B cell (primary cell): Measurements from ENCODE around the gene RAB12. TPM values are rescaled to one million over a fixed set of nuclear protein-coding genes. Genes with fewer than 3 reads are reported as not detected.

Experiments
- ATAC-seq: fragments of 200-7000 bp; cut with Tn5 transposase; one replicate; pipeline ENCODE4 v1.10.0; 2021; ENCODE audit warnings: low read depth, mild to moderate bottlenecking, moderate number of reproducible peaks, moderate library complexity
- CTCF ChIA-PET: fragments of 350-600 bp; sonication (Branson Sonifier 250); formaldehyde crosslinking; loops from one replicate; lab custom pipeline; 2021; ENCODE audit warnings: antibody characterized with exemption, inconsistent platforms; lab: Charles Lee
- POLR2A ChIA-PET: fragments of 350-600 bp; sonication (Branson Sonifier 250); formaldehyde crosslinking; loops from one replicate; lab custom pipeline; 2021; ENCODE audit warnings: antibody characterized with exemption; lab: Charles Lee
- DNase-seq: peaks from one replicate; pipeline ENCODE4 v3.0.0; 2013
- H2AFZ ChIP-seq: 2 replicates; pipeline ENCODE4 v1.6.1; 2012; ENCODE audit warnings: mild to moderate bottlenecking, low read depth, low read length; ENCODE audit not compliant: insufficient read depth, poor library complexity, severe bottlenecking
- H3K27ac ChIP-seq, 2 donors: 1 replicate in 1 of 2; 2 replicates in 1 of 2; pipeline ENCODE4 v1.5.1; 2012 to 2013; ENCODE audit warnings: low read length in 2 of 2, mild to moderate bottlenecking in 2 of 2, moderate library complexity in 1 of 2
- H3K27me3 ChIP-seq, 4 experiments: fragments of 200-600 bp in 1 of 4; sonication (generic) in 1 of 4; replicated peaks in 1 of 4; 1 replicate in 2 of 4; 2 replicates in 2 of 4; pipeline versions ENCODE4 v1.6.1 to v1.7.0; 2013 to 2016; ENCODE audit warnings: low read length in 3 of 4, mild to moderate bottlenecking in 2 of 4, mixed read lengths in 1 of 4, moderate library complexity in 1 of 4; ENCODE audit not compliant: insufficient read depth in 4 of 4, control insufficient read depth in 3 of 4; ENCODE audit errors: control extremely low read depth in 1 of 4
- H3K36me3 ChIP-seq, 2 experiments: replicated peaks in 1 of 2; 1 replicate in 1 of 2; 2 replicates in 1 of 2; pipeline versions ENCODE4 v1.6.1 to v1.7.1; 2013; ENCODE audit warnings: low read length in 1 of 2; ENCODE audit not compliant: insufficient read depth in 2 of 2, control insufficient read depth in 1 of 2; ENCODE audit errors: control extremely low read depth in 1 of 2, extremely low read depth in 1 of 2
- H3K4me1 ChIP-seq, 2 donors: fragments of 200-600 bp in 1 of 2; sonication (generic) in 1 of 2; 1 replicate in 1 of 2; 2 replicates in 1 of 2; pipeline versions ENCODE4 v1.5.1 to v1.6.1; 2013 to 2017; ENCODE audit warnings: low read length in 2 of 2; ENCODE audit not compliant: control insufficient read depth in 2 of 2, insufficient read depth in 2 of 2
- H3K4me2 ChIP-seq: replicated peaks from 2 replicates; pipeline ENCODE3; 2012; ENCODE audit warnings: mild to moderate bottlenecking, low read depth, low read length; ENCODE audit not compliant: poor library complexity, severe bottlenecking
- H3K4me3 ChIP-seq, 5 experiments: fragments of 200-600 bp in 1 of 5; sonication (generic) in 1 of 5; 1 replicate in 3 of 5; 2 replicates in 2 of 5; pipeline versions ENCODE4 v1.5.1 to v1.7.0; 2011 to 2016; ENCODE audit warnings: low read length in 4 of 5, mild to moderate bottlenecking in 4 of 5, low read depth in 2 of 5, control low read depth in 1 of 5, moderate library complexity in 1 of 5; ENCODE audit not compliant: insufficient read depth in 1 of 5; ENCODE audit errors: control extremely low read depth in 1 of 5, extremely low read depth in 1 of 5
- H3K79me2 ChIP-seq: fragments of 200-600 bp; sonication (generic); one replicate; pipeline ENCODE4 v1.6.0; 2016; ENCODE audit warnings: low read length; ENCODE audit not compliant: control insufficient read depth, insufficient read depth
- H3K9ac ChIP-seq: fragments of 200-600 bp; sonication (generic); 2 replicates; pipeline ENCODE4 v1.6.1; 2017; ENCODE audit warnings: mild to moderate bottlenecking, low read length, moderate library complexity
- H3K9me3 ChIP-seq, 3 donors: one replicate each; pipeline versions ENCODE4 v1.6.1 to v1.7.1; 2013; ENCODE audit warnings: low read length in 2 of 3; ENCODE audit not compliant: control insufficient read depth in 2 of 3, insufficient read depth in 1 of 3; ENCODE audit errors: control extremely low read depth in 1 of 3
- H4K20me1 ChIP-seq: 2 replicates; pipeline ENCODE4 v1.6.0; 2012; ENCODE audit warnings: mild to moderate bottlenecking, low read length; ENCODE audit not compliant: insufficient read depth, control insufficient read depth, poor library complexity, severe bottlenecking
- H3K27ac Mint-ChIP-seq: one replicate; pipeline ENCODE4 v1.8.0; 2021; ENCODE audit warnings: mixed read lengths
- H3K27me3 Mint-ChIP-seq: one replicate; pipeline ENCODE4 v1.8.0; 2021; ENCODE audit warnings: mixed read lengths
- H3K4me1 Mint-ChIP-seq: one replicate; pipeline ENCODE4 v1.8.0; 2021; ENCODE audit warnings: mixed read lengths
- H3K4me3 Mint-ChIP-seq: one replicate; pipeline ENCODE4 v1.8.0; 2021; ENCODE audit warnings: mixed read lengths
- H3K9me3 Mint-ChIP-seq: one replicate; pipeline ENCODE4 v1.8.0; 2022; ENCODE audit warnings: mixed read lengths; ENCODE audit not compliant: insufficient read depth
- EZH2 ChIP-seq: IDR thresholded peaks from 2 replicates; pipeline ENCODE4 v1.6.1; 2012; ENCODE audit warnings: borderline replicate concordance, low read depth, mild to moderate bottlenecking, moderate library complexity, low read length; ENCODE audit not compliant: insufficient read depth, poor library complexity, severe bottlenecking
- WGBS: methylation state at CpG from one replicate; pipeline ENCODE4 v1.1.5; 2013; ENCODE audit warnings: missing lambda C conversion rate; ENCODE audit not compliant: insufficient coverage; 5-methylcytosine and 5-hydroxymethylcytosine counted together
- intact Hi-C: fragments of 100-400 bp; cut with micrococcal nuclease; formaldehyde crosslinking; loops from one replicate; pipeline ENCODE4 v1.10.0; 2022
- polyA plus RNA-seq: library from polyadenylated mRNA; depleted of rRNA; stranded (reverse); fragments of >200 nt; gene quantifications from 2 replicates; pipeline ENCODE4 v1.2.3, GENCODE V29; 2012
- total RNA-seq, 2 donors: library from RNA; stranded (reverse); fragments of 120-200 nt in 1 of 2; gene quantifications; 1 replicate in 1 of 2; 2 replicates in 1 of 2; pipeline versions ENCODE4 v1.2.3 to v1.2.4, GENCODE V29; 2013 to 2022
- TF ChIP-seq, protein P1 (sequence below): fragments of 200-600 bp; IDR thresholded peaks from one replicate; pipeline ENCODE4 v1.8.0; 2022; ENCODE audit warnings: antibody characterized with exemption, mild to moderate bottlenecking

The RAB12 gene
- total and polyA plus RNA-seq, 2 donors (not counting 1 experiment from before 2014, with no cell fraction given), result 12.8 to 38.7 TPM

DNA sequence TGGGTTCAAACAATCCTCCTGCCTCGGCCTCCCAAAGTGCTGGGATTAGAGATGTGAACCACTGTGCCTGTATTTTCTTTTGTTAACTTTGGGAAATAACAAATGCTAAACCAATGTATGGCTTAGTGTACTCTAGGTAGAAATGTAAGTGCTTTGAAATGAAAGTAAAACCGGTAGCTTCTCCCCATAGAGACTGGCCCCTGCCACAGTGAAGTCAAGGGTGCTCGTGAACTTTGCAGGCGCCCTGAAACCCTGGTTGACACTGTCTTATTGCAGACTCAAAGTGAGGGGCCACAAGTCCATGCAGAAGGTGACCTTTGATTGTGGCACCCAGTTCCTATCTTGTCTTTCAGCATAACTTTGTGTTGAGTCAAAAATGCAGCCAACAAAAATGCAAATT is 72.0 kb downstream of the RAB12 start:
- Histone ChIP-seq H3K4me1 (no peaks in the 10 kb centered on the region), H4K20me1 (no peaks in the 10 kb centered on the region), H3K79me2 (no peaks in the 10 kb centered on the region), H3K36me3 (no peaks in the 10 kb centered on the region), H2AFZ (no peak overlapping the region), H3K4me2 (no peak overlapping the region), H3K9me3 (no peaks in the 10 kb centered on the region), H3K9ac (no peak overlapping the region), H3K27ac (no peak overlapping the region), H3K4me3 (no peak overlapping the region), H3K27me3 (no peaks in the 10 kb centered on the region)
- H3K4me3 Mint-ChIP-seq, result no peak overlapping the region
- no peaks in the 10 kb centered on the region for H3K9me3 Mint-ChIP-seq
- ChIA-PET CTCF (interaction anchor here (2.0 to 2.4 kb wide), 2 partner anchors 16 to 307 kb away, joined by 6 to 9 read pairs; no protein-coding TSS in a partner anchor), POLR2A (no interaction called here)
- TF ChIP-seq, protein P1, sequence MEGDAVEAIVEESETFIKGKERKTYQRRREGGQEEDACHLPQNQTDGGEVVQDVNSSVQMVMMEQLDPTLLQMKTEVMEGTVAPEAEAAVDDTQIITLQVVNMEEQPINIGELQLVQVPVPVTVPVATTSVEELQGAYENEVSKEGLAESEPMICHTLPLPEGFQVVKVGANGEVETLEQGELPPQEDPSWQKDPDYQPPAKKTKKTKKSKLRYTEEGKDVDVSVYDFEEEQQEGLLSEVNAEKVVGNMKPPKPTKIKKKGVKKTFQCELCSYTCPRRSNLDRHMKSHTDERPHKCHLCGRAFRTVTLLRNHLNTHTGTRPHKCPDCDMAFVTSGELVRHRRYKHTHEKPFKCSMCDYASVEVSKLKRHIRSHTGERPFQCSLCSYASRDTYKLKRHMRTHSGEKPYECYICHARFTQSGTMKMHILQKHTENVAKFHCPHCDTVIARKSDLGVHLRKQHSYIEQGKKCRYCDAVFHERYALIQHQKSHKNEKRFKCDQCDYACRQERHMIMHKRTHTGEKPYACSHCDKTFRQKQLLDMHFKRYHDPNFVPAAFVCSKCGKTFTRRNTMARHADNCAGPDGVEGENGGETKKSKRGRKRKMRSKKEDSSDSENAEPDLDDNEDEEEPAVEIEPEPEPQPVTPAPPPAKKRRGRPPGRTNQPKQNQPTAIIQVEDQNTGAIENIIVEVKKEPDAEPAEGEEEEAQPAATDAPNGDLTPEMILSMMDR, result no peak
- TF ChIP-seq EZH2, result no peak
- intact Hi-C loops, result no loop called here
- H3K27ac Mint-ChIP-seq, result no peak overlapping the region
- H3K4me1 Mint-ChIP-seq, result no peaks in the 10 kb centered on the region
- WGBS, result 90% methylated on average over 3 of the region's 4 CpGs
- no peak for ATAC-seq
- DNase-seq, result no peak
- no peaks in the 10 kb centered on the region for H3K27me3 Mint-ChIP-seq

DNA sequence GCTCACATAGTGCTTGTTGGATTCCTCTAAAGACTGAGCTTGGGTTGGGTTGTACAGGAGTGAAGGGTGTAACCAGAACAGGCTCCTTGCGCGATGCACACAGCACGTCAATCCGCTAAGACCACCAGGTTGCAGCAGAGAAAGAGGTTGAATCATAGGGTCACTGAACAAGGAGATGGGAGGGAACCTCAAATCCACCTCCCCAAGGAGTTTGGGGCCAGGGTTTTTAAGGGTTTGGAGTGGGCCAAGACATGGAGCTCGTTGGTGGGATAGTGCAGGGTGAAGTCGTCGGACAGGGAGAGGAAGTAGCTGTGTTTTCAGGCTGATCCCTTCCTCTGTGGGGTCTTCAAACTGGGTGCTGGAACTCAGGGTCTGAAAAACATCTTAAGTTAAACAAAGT is 75.3 kb downstream of the RAB12 start:
- Histone ChIP-seq H3K36me3 (no peaks in the 10 kb centered on the region), H3K4me2 (no peak overlapping the region), H3K27me3 (no peaks in the 10 kb centered on the region), H3K4me3 (no peak overlapping the region), H3K9me3 (no peaks in the 10 kb centered on the region), H3K79me2 (no peaks in the 10 kb centered on the region), H3K27ac (no peak overlapping the region), H4K20me1 (no peaks in the 10 kb centered on the region), H2AFZ (no peak overlapping the region), H3K4me1 (no peaks in the 10 kb centered on the region), H3K9ac (no peak overlapping the region)
- H3K27ac Mint-ChIP-seq, result no peak overlapping the region
- no peaks in the 10 kb centered on the region for H3K9me3 Mint-ChIP-seq
- H3K27me3 Mint-ChIP-seq, result peaks cover 5% of the 10 kb centered on the region
- ChIA-PET POLR2A (no interaction called here), CTCF (interaction anchor here (1.3 kb wide), 1 partner anchor 12 kb away, joined by 3 read pairs; no protein-coding TSS in a partner anchor)
- ATAC-seq, result no peak
- WGBS, result 96% methylated on average over 4 of the region's 7 CpGs
- no peak for DNase-seq
- TF ChIP-seq EZH2, result no peak
- TF ChIP-seq, protein P1, result no peak
- no peaks in the 10 kb centered on the region for H3K4me1 Mint-ChIP-seq
- intact Hi-C loops, result no loop called here
- no peak overlapping the region for H3K4me3 Mint-ChIP-seq
